GM19328 (cell line): Measurements from ENCODE around the gene BAK1.

ENCODE experiments used
- ATAC-seq: cut with Tn5 transposase; IDR thresholded peaks from one replicate; pipeline ENCODE4 v1.9.1; 2021; ENCODE audit warnings: mild to moderate bottlenecking, moderate library complexity; ENCODE audit not compliant: unreplicated experiment

BAK1 gene

DNA sequence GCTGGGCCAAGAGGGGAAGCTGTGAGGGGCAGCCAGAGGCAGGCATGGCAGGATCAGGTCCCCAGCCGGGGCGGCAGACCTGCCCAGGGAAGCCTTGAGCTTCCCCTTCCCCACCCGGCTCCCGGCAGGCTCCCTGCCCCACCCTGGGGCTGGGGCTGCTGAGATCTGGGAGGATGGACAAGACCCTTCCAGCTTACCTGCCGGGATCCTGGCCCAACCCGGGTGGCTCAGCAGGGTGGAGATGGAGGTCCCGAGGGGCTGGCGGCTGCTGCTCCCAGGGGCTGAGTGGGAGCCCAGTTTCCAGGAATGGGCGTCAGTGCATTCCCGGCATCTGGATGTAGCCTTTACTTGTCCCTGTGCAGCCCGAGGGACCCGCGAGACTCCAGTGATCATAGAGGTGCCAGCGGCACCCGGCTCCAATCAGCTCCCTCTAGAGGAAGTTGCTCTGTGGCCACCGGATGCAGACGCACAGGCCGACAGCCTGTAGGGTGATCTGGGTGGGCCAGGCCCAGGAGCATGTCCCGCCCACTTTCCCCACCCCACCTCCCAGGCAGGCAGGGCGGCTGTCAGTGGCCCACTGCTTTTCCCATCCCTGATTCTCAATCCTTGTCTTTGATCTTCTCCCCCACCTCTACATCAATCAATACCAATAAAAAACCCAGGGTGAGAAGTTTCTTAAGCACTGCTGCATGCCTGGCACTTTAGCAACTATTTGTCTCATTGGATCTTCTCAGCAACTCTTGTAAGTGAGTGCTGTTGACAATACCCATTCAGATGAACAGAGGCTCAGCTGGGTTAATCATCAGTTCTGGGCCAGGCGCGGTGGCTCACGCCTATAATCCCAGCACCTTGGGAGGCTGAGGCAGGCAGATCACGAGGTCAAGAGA, at the start of gene BAK1:
BAK1 (minus strand) TSS at position 449 of the 887 bp plus-strand sequence. CDS start 2,672 bp downstream, outside the sequence.
- ATAC-seq, result peak; percentile 90

- ATAC-seq, result no peak
Observed at GRCh38 chr6:33628401-33628964, 48.4 kb upstream of the BAK1 start.

- ATAC-seq, result no peak
Observed at GRCh38 chr6:33627876-33628275, 47.8 kb upstream of the BAK1 start.

- no peak for ATAC-seq
Observed at GRCh38 chr6:33624856-33625255, 44.8 kb upstream of the BAK1 start.

DNA sequence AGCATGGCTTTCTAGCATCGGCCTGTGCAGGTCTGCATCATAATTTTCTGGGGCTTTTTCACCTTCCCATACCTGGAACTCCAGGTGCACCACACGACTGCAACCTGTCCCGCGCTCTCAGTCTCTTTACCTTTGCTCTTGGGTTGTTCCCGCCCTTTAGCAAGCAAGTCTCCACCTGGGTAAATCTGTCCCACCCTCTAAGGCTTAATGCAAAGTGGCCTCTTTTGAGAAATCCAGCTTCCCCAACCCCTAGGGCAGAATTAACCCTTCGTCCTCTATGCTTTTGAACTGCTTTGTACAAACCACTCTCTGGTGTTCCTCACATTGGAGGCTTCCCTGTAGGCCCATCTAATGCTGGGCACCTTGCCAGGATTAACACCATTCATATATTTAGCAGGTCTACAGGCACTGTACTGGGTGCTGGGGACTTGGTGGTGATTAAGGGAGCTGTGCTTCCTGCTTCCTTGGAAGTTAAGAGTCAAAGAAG, 43.9 kb upstream of the BAK1 start:
- no peak for ATAC-seq

DNA sequence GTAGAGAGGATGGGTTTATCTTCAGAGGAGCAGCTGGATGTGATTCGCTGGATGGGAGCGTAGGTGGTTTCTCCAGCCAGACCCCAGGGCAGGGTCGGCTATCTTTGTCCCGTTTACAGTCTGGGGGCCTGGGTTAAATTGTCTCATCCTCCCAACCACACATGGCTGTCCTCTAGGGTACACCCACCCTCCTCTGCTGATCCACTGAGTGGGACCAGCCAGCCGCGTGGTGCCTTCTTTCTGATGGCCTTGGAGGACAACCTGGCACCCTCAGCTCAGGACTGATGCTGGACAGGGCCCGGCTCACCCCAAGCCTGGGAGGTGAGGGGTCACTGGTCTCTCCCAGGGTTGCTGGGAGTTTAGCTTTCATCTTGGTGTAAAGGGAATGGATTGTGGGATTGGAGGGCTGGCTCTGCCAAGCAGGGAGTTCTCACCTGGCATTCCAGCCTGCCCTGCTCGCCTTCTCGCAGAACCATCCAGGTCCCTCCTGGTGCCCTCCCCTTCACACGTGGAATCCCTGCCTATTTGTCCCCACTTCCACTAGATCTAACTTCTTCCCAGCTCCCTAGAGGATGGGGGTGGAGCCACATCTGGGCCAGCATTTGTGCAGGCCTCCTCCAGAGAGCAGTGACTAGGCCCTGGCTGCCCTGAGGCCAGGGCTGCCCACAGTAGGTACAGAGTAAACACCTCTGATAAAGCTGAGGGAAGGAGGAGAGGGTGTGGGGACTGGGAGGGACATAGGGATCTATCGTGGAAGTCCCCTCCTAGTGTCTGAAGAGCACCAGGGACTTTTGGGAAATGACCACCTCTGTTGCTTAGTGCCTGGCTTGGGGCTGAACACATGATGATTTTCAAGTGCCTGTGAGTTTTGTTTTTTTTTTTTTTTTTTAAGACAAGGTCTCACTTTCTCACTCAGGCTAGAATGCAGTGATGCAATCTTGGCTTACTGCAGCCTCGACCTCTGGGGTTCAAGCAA, 42.7 kb upstream of the BAK1 start:
- ATAC-seq, result no peak

DNA sequence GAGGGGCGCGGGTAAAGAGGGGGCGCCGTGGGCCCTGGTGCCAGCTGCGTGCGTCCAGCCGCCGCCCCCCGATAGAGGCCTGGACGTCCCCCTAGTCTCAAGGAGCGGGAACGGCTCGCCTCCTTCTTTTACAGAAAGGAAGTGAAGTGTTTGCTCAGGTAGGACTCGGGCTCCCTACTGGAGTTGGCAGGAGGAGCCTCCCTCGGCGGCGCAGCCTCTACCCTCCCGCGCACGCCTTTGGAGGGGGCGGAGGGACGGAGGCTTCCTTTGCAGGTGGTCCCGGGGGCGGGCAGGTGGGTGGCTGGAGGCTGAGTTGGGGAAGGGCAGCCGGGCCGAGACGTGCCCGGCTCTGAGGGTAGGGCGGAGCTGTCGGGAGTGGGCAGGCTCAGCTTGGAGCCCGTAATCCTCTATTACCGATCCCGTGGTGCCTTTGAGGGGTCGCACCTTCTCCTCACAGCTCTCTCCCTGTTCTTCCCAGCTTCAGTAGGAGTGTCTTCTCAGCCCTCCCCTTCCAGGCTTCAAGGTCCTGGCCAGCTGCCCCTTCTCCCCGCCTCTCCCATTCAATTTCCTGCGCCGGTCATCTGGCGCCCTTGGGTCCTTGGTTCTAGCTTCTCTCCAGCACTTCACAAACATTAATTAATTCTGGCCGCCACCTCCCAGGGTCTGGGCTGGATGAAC, 41.8 kb upstream of the BAK1 start:
- ATAC-seq, result no peak

- ATAC-seq, result peak; percentile 63
Observed at GRCh38 chr6:33620856-33621710, 41.0 kb upstream of the BAK1 start, which contains the start of gene ITPR3. ITPR3 (plus strand) TSS chr6:33621322; CDS start chr6:33621603, 281 bp downstream.

DNA sequence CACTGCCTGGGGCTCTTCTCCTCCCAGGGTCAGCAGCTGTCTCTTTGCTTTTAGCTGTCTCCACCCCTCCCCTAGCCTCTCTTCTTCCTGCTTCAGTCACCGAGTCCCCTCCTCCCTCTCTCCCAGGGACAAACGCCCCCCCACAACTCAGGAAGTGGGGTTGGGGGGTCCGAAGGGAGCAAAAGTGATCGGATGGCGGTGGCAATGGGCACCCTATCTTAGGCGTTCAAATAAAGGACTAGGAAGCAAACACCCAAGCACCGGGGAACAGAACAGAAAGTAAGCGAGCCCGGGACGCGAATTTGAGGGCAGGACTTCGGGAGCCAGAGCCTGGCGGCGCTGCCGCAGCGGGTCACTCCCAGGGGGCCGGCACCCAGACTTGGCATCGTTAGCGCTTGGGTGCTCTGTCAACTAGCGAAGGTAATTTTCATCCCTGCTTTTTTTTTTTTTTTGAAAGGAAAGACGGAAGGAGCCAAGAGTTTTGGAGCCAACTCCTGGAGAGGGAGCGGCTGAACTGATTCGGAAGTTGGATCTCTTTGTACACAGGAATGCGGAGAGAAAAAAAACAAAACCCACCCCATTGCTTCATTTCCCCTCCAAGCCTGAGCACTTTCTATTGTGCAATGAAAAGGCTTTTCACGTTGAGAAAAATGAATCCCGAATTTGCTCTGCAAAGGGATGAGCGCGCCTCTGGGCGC, 40.2 kb upstream of the BAK1 start:
- no peak for ATAC-seq

GRCh38 chr6:33619166-33619840, 39.2 kb upstream of the BAK1 start:
- ATAC-seq, result no peak

DNA sequence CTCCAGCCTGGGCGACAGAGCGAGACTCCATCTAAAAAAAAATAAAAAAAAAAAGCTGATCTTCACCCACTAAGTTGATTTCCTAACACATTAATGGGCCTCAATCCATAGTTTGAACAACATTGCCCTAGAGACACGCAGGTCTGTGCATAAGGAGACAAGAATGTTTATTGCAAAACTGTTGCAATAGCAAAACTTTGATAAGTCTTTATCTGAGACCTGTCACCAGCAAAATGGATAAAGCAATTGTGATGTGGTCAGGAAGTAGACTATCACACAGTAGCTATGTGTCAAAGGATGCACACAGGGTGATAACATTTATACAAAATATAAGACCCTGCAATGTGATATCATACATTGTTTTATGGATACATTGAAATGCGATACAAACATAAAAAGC, 36.8 kb upstream of the BAK1 start:
- no peak for ATAC-seq

GRCh38 chr6:33616113-33616512, 36.0 kb upstream of the BAK1 start:
- ATAC-seq, result no peak

DNA sequence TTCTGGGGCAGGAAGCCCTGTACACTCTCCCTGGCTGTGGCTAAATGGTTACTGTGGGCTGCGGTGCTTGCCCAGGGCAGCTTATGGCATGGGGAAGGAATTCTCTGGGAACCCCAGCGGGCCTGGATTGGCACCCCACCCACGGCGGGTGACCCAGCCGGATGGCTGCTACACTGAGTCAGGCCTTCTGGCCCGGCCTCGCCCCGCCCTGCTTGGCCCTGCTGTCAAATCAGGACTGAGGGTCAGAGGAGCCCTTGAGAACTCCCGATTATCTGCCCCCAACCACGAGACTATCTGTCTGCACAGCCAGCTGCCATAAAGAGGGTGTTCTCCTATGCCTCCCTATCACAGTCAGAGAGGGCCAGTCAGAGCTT, 33.7 kb upstream of the BAK1 start:
- no peak for ATAC-seq

- no peak for ATAC-seq
Observed at GRCh38 chr6:33613146-33613794, 33.2 kb upstream of the BAK1 start.

GRCh38 chr6:33610779-33611732, 31.0 kb upstream of the BAK1 start:
- ATAC-seq, result no peak

- ATAC-seq, result no peak
Observed at GRCh38 chr6:33610067-33610466, 30.0 kb upstream of the BAK1 start.

DNA sequence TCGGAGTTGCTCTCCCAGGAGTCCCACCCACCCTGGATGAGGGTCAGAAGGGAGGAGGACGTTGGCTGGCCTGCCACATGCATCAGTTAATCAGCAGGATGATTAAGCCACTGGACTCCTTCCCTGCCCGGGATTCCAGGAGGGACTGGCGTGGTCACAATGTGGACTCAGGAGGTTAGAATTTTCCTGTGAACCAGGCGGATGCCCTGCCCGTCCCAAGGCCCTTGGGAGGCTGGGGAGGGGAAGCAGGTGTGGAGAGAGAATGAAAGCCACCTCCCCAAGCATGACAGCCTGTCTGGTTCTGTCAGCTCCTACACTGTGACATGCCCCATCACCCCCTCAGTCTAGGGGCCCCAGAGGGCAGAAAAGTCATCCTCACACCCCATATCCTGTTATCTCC, 29.5 kb upstream of the BAK1 start:
- ATAC-seq, result no peak
